Keratinocyte (primary cell): Measurements from ENCODE around the gene TMOD4. TPM values are rescaled to one million over a fixed set of nuclear protein-coding genes. Genes with fewer than 3 reads are reported as not detected.

Experiments
- DNase-seq: peaks from one replicate; pipeline ENCODE4 v3.0.0-alpha.2; 2011; ENCODE audit warnings: low read depth, missing footprints, low spot score
- FAIRE-seq: peaks from 2 replicates; lab custom pipeline; 2011; peaks lifted over from hg19 to GRCh38; lab: Jason Lieb, UNC
- H2AFZ ChIP-seq: 2 replicates; pipeline ENCODE4 v1.6.0; 2012; ENCODE audit warnings: low read length, control low read depth, inconsistent platforms; ENCODE audit not compliant: control insufficient read depth
- H3K27ac ChIP-seq: 2 replicates; pipeline ENCODE4 v1.5.1; 2011; ENCODE audit warnings: low read length; ENCODE audit not compliant: control insufficient read depth, insufficient read depth
- H3K27me3 ChIP-seq: 3 replicates; pipeline ENCODE4 v1.6.0; 2011; ENCODE audit warnings: low read length; ENCODE audit not compliant: control insufficient read depth, insufficient read depth; ENCODE audit errors: extremely low read depth
- H3K36me3 ChIP-seq, 2 experiments: 2 replicates in 1 of 2; 3 replicates in 1 of 2; pipeline ENCODE4 v1.5.1; 2011; ENCODE audit warnings: low read length in 2 of 2, mild to moderate bottlenecking in 1 of 2; ENCODE audit not compliant: control insufficient read depth in 2 of 2, insufficient read depth in 2 of 2; ENCODE audit errors: extremely low read depth in 1 of 2
- H3K4me1 ChIP-seq: 3 replicates; pipeline ENCODE4 v1.5.1; 2011; ENCODE audit warnings: low read length; ENCODE audit not compliant: control insufficient read depth, insufficient read depth; ENCODE audit errors: extremely low read depth
- H3K4me2 ChIP-seq: 3 replicates; pipeline ENCODE4 v1.6.0; 2011; ENCODE audit warnings: low read depth, low read length; ENCODE audit not compliant: control insufficient read depth, insufficient read depth; ENCODE audit errors: extremely low read depth
- H3K4me3 ChIP-seq, 3 experiments: fragments of 200-600 bp in 1 of 3; sonication (generic) in 1 of 3; 2 replicates in 2 of 3; 3 replicates in 1 of 3; pipeline ENCODE4 v1.5.1; 2011 to 2016; ENCODE audit warnings: low read length in 3 of 3, mild to moderate bottlenecking in 3 of 3, control low read depth in 2 of 3, inconsistent platforms in 1 of 3, low read depth in 1 of 3, mixed read lengths in 1 of 3, mixed run types in 1 of 3, moderate library complexity in 1 of 3; ENCODE audit not compliant: control insufficient read depth in 2 of 3, insufficient read depth in 2 of 3; ENCODE audit errors: extremely low read depth in 1 of 3
- H3K79me2 ChIP-seq: 2 replicates; pipeline ENCODE4 v1.6.0; 2012; ENCODE audit warnings: low read length; ENCODE audit not compliant: control insufficient read depth, insufficient read depth
- H3K9ac ChIP-seq: 3 replicates; pipeline ENCODE4 v1.6.0; 2011; ENCODE audit warnings: low read length; ENCODE audit not compliant: control insufficient read depth, insufficient read depth; ENCODE audit errors: extremely low read depth
- H3K9me1 ChIP-seq: 3 replicates; pipeline ENCODE4 v1.6.0; 2011; ENCODE audit warnings: low read length; ENCODE audit not compliant: control insufficient read depth, insufficient read depth; ENCODE audit errors: extremely low read depth
- H3K9me3 ChIP-seq: 2 replicates; pipeline ENCODE4 v1.5.1; 2012; ENCODE audit warnings: low read depth, low read length; ENCODE audit not compliant: control insufficient read depth
- H4K20me1 ChIP-seq: 3 replicates; pipeline ENCODE4 v1.6.0; 2011; ENCODE audit warnings: low read length; ENCODE audit not compliant: control insufficient read depth, insufficient read depth; ENCODE audit errors: extremely low read depth
- CTCF ChIP-seq, 3 experiments: IDR thresholded peaks in 1 of 3; conservative IDR thresholded peaks in 1 of 3; optimal IDR thresholded peaks in 1 of 3; 2 replicates in 2 of 3; 3 replicates in 1 of 3; pipeline versions ENCODE3 to v1.5.1; 2011; ENCODE audit warnings: low read length in 3 of 3, mild to moderate bottlenecking in 3 of 3, moderate library complexity in 2 of 3, control low read depth in 1 of 3, inconsistent platforms in 1 of 3; ENCODE audit not compliant: insufficient read depth in 2 of 3; ENCODE audit errors: extremely low read depth in 1 of 3
- EZH2 ChIP-seq: IDR thresholded peaks from one replicate; pipeline ENCODE4 v1.6.1; 2012; ENCODE audit warnings: inconsistent platforms, mild to moderate bottlenecking, low read length, moderate library complexity
- dilution Hi-C: fragments of 300-500 bp; cut with MboI; formaldehyde crosslinking; loops from one replicate; pipeline ENCODE4 v1.7.0; 2020; ENCODE audit warnings: low sequenced_read_pairs; ENCODE audit not compliant: extremely low pct_ligation_motif_present
- polyA plus RNA-seq, 5 experiments: library from polyadenylated mRNA; depleted of rRNA in 3 of 5; stranded (reverse) in 3 of 5; stranded (forward) in 1 of 5; unstranded in 1 of 5; fragments of >200 nt; gene quantifications; 1 replicate in 1 of 5; 2 replicates in 3 of 5; 3 replicates in 1 of 5; pipeline versions ENCODE4 v1.2.1 to v1.2.3, GENCODE V29; 2011 to 2012; ENCODE audit warnings: missing spikeins in 2 of 5, low read depth in 1 of 5, low replicate concordance in 1 of 5

TMOD4 gene
- polyA plus RNA-seq, 1 donor (not counting 4 experiments of a cell fraction or from before 2014, with no cell fraction given), result 0.34 TPM

- H3K9me3 ChIP-seq, result no peaks in the 10 kb centered on the region
- no peak for FAIRE-seq
These were observed 17.5 kb downstream of the TMOD4 start for GRCh38 chr1:151158326-151158725.

DNA sequence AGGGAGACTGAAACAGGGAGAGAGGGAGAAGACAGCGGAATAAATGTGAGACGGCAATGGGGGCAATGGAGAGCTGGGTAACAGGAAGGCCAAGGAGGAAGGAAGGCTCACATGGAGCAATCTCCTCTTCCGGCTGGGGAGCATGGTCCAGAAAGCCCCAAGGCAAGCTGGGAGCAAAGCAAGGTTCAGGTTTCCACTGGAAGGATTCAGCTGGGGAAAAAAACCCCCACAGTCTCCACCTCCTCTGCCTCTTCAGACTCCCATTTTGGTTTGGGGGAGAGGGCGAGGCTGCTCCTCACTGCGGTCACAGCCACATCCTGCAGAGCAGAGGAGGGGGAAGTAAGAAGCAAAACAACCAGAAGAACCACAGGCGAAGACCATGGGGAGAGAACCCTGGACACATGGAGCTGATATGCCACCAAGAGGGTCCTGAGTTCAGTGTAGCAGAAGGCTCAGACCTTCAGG, 18.7 kb downstream of the TMOD4 start:
- no peak overlapping the region for H3K9ac ChIP-seq
- no peak overlapping the region for H3K27ac ChIP-seq
- no peak overlapping the region for H3K4me2 ChIP-seq
- no peaks in the 10 kb centered on the region for H3K79me2 ChIP-seq
- peaks cover 3% of the 10 kb centered on the region for H3K4me1 ChIP-seq
- FAIRE-seq (no peak), DNase-seq (no peak)
- no peaks in the 10 kb centered on the region for H3K9me3 ChIP-seq
- no peak overlapping the region for H2AFZ ChIP-seq
- H3K36me3 ChIP-seq, result peaks cover 10 to 21% of the 10 kb centered on the region in 2 experiments
- no peaks in the 10 kb centered on the region for H3K9me1 ChIP-seq
- H3K27me3 ChIP-seq, result no peaks in the 10 kb centered on the region
- H4K20me1 ChIP-seq, result no peaks in the 10 kb centered on the region
- H3K4me3 ChIP-seq, result no peak overlapping the region
- dilution Hi-C loops, result no loop called here
- TF ChIP-seq EZH2 (no peak), CTCF (optimal IDR thresholded peaks at IDR 0.05 in 1 of 3, IDR thresholded peaks at IDR 0.05 in 1 of 3, conservative IDR thresholded peaks at IDR 0.05 in 1 of 3; ENCODE audit: extremely low read depth in 1 of 3, insufficient read depth in 2 of 3, low read length in 3 of 3) (no peak)

More at GRCh38 chr1:151158326-151158725, 17.5 kb downstream of the TMOD4 start:
- Histone ChIP-seq H3K4me2 (no peak overlapping the region), H3K27ac (no peak overlapping the region), H3K9me1 (no peaks in the 10 kb centered on the region), H3K79me2 (no peaks in the 10 kb centered on the region), H4K20me1 (no peaks in the 10 kb centered on the region), H3K27me3 (no peaks in the 10 kb centered on the region), H3K4me3 (no peak overlapping the region), H3K9ac (no peak overlapping the region), H3K36me3 (peaks cover 10 to 21% of the 10 kb centered on the region in 2 experiments), H2AFZ (no peak overlapping the region), H3K4me1 (peaks cover 3% of the 10 kb centered on the region)
- dilution Hi-C loops, result no loop called here
- TF ChIP-seq EZH2 (no peak), CTCF (optimal IDR thresholded peaks at IDR 0.05 in 1 of 3, IDR thresholded peaks at IDR 0.05 in 1 of 3, conservative IDR thresholded peaks at IDR 0.05 in 1 of 3; ENCODE audit: extremely low read depth in 1 of 3, insufficient read depth in 2 of 3, low read length in 3 of 3) (no peak)
- DNase-seq, result no peak
